ENCODE data around the gene UTP11.

Gene UTP11

DNA sequence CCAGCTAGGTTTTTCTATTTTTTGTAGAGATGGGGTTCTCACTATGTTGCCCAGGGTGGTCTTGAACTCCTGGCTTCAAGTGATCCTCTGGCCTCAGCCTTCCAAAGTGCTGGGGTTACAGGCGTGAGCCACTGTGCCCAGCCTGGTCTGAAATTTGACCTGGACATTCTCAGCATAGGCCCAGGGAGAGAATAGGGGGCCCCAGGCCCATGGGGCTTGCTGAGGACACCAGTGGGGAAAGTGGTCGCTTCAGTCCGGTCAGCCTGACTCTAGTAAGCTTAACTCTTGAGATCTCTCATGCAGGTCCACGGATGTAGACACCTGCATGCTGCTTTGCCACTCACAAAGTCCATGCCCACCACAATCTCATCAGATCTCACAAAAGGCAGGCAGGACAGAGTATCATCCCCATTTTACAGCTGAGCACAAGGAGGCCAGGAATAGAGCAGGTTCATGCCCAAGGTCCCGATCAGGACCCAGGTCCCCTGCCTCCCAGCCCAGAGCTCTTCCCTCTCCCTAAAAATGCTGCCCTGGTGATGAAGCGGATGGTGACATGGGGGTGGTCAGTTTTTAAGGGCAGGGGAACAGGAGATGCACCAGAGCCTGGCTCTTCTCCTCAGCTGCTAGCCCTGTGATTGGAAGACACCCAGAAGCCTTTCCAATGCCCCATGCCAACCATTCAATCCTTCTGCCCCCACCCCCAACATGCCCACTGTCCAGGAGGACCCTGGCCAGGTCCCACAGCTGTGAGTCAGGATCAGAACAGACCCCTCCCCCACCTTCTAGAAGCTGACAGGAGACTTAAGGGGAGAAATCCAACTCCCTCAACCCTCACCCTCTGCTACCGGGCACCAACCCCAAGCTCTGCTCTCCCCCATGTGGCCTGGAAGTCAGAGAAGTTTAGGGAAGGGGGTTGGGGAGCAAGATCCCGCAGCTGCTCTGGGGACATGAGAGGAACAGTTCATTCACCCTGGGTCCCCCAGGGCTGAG is 9.0 kb upstream of the UTP11 start:
- peaks cover 59% of the 10 kb centered on the region for H3K4me1 ChIP-seq (ENCODE audit: control insufficient read depth, insufficient read depth, low read length)
- no peaks in the 10 kb centered on the region for H3K9me3 ChIP-seq (ENCODE audit: control insufficient read depth, insufficient read depth, low read depth, low read length)
- H3K4me3 ChIP-seq (ENCODE audit: low read depth, low read length): peak overlapping the region; percentile 73
- peak overlapping the region; percentile 79 for H3K9ac ChIP-seq (ENCODE audit: low read length)
- no peak overlapping the region for H3K27ac ChIP-seq (ENCODE audit: low read depth, low read length)
- no peaks in the 10 kb centered on the region for H3K27me3 ChIP-seq (ENCODE audit: control insufficient read depth, insufficient read depth, low read length)
- peaks cover 7% of the 10 kb centered on the region for H3K36me3 ChIP-seq (ENCODE audit: control insufficient read depth, insufficient read depth, low read length)

- peak overlapping the region; percentile 79 for H3K9ac ChIP-seq (ENCODE audit: low read length)
- H3K4me1 ChIP-seq (ENCODE audit: control insufficient read depth, insufficient read depth, low read length): peaks cover 58% of the 10 kb centered on the region
These were observed 8.0 kb upstream of the UTP11 start for GRCh38 chr1:38004284-38005108.

DNA sequence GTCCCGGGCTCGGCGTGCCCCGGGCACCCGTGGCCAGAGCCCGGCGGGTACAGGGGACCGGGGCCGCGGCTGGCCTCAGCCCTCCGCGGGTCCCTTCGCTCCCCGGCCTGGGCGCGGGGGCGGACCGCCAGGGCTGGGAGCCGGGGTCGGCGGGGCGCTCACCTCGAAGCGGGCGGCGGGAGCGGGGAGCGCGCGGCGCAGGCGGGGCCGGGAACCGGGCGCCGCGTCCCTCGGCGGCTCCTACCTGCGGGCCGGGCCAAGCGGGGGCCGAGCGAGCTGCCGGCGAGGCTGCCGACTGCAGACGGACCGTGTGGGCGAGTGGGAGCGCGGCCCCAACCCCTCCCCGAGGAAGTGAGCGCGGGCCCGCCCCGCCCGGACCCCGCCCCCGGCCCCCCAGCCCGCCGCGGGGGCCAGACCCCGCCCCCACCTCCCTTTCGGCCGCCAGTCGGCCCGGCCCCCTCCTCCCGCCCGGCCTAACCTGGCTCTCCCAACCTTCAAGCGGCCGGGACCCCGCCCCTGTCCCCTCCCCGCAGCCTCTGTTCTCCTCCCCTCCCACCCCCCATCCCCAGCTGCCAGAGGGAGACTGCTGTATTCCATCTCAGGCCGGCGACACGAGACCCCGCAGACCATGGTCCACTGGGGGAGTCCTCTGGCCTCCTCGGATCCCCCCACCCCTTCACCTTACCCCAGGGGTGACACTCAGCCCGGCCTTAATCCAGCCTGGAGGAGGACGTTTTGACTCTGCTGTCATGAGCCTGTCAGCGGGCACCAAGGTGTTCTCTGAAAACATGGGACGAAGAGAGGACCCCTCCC is 7.1 kb upstream of the UTP11 start, which contains the start of gene FHL3:
Gene FHL3 (minus strand): TSS at position 320 of the 813 bp plus-strand sequence. CDS start 6,102 bp downstream, outside the sequence.
- no peaks in the 10 kb centered on the region for H3K36me3 ChIP-seq (ENCODE audit: control insufficient read depth, insufficient read depth, low read length)
- H3K9ac ChIP-seq (ENCODE audit: low read length): peak within 1 kb of the TSS; percentile 79
- peaks cover 49% of the 10 kb centered on the region for H3K4me1 ChIP-seq (ENCODE audit: control insufficient read depth, insufficient read depth, low read length)
- no peaks in the 10 kb centered on the region for H3K9me3 ChIP-seq (ENCODE audit: control insufficient read depth, insufficient read depth, low read depth, low read length)
- no peaks in the 10 kb centered on the region for H3K27me3 ChIP-seq (ENCODE audit: control insufficient read depth, insufficient read depth, low read length)
- no peak within 1 kb of the TSS for H3K27ac ChIP-seq (ENCODE audit: low read depth, low read length)
- H3K4me3 ChIP-seq (ENCODE audit: low read depth, low read length): peak within 1 kb of the TSS; percentile 73

More at GRCh38 chr1:38004284-38005108, 8.0 kb upstream of the UTP11 start:
- Histone ChIP-seq H3K27ac (ENCODE audit: low read depth, low read length) (no peak overlapping the region), H3K9me3 (ENCODE audit: control insufficient read depth, insufficient read depth, low read depth, low read length) (no peaks in the 10 kb centered on the region), H3K4me3 (ENCODE audit: low read depth, low read length) (peak overlapping the region; percentile 73), H3K36me3 (ENCODE audit: control insufficient read depth, insufficient read depth, low read length) (no peaks in the 10 kb centered on the region), H3K27me3 (ENCODE audit: control insufficient read depth, insufficient read depth, low read length) (no peaks in the 10 kb centered on the region)

- H3K4me3 ChIP-seq (ENCODE audit: low read depth, low read length): peak overlapping the region; percentile 60
- peak overlapping the region; percentile 62 for H3K9ac ChIP-seq (ENCODE audit: low read length)
- H3K9me3 ChIP-seq (ENCODE audit: control insufficient read depth, insufficient read depth, low read depth, low read length): no peaks in the 10 kb centered on the region
- H3K27me3 ChIP-seq (ENCODE audit: control insufficient read depth, insufficient read depth, low read length): no peaks in the 10 kb centered on the region
- peaks cover 41% of the 10 kb centered on the region for H3K4me1 ChIP-seq (ENCODE audit: control insufficient read depth, insufficient read depth, low read length)
- no peaks in the 10 kb centered on the region for H3K36me3 ChIP-seq (ENCODE audit: control insufficient read depth, insufficient read depth, low read length)
- H3K27ac ChIP-seq (ENCODE audit: low read depth, low read length): no peak overlapping the region
These were observed 6.3 kb upstream of the UTP11 start for GRCh38 chr1:38006008-38006828.

DNA sequence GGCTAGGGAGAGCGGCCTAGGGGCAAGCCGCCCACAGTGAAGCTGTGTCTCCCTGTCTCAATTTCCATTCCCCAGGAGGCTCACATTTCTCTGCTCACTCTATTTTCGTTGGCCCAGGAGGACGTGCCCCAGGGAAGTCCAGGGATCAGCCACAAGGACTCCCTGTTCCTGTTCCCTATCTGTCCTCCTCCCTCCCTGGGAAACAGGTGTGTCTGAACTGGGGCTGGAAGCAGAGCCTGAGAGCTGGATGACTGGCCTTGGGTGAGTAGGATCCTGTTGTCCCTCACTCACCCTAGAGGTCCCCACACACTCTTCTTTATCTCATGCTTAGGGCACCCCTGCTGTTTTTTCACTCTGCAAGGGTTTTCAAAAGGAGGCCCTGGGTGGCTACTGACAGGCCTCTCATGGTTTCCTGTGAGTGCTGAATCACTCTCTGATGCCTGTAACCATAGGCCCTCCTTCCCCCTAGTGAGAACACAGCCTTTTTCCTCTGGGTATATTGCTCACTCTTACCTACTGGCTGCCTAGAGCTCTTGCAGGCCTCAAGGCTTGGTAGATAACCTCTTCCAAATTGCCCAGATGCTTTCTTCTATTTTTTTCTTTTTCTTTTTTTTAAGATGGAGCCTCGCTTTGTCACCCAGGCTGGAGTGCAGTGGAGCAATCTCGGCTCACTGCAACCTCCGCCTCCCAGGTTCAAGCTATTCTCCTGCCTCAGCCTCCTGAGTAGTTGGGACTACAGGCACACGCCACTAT is 3.3 kb upstream of the UTP11 start:
- peak overlapping the region; percentile 62; the same call in 1 of the 2 replicates for H3K27ac ChIP-seq (ENCODE audit: low read depth, low read length)

DNA sequence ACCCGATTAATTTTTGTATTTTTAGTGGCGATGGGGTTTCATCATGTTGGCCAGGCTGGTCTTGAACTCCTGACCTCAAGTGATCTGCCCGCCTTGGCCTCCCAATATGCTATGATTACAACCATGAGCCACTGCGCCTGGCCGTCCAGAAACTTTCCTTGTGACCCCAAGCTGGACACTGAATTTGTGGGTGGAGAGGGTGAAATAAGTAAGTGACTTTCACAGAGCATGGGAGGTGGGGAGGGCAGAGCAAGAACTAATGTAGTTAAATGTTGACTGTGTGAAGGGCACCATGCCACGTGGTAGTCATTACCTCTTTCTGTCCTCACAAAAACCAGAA is 2.7 kb upstream of the UTP11 start:
- no peak overlapping the region for H3K9ac ChIP-seq (ENCODE audit: low read length)
- peaks cover 2% of the 10 kb centered on the region; the same call in 1 of the 2 replicates for H3K36me3 ChIP-seq (ENCODE audit: control insufficient read depth, insufficient read depth, low read length)
- H3K27me3 ChIP-seq (ENCODE audit: control insufficient read depth, insufficient read depth, low read length): no peaks in the 10 kb centered on the region
- no peak overlapping the region for H3K4me3 ChIP-seq (ENCODE audit: low read depth, low read length)
- H3K27ac ChIP-seq (ENCODE audit: low read depth, low read length): no peak overlapping the region
- H3K9me3 ChIP-seq (ENCODE audit: control insufficient read depth, insufficient read depth, low read depth, low read length): no peaks in the 10 kb centered on the region
- H3K4me1 ChIP-seq (ENCODE audit: control insufficient read depth, insufficient read depth, low read length): peaks cover 19% of the 10 kb centered on the region

More for the DNA sequence above, 3.3 kb upstream of the UTP11 start:
- Histone ChIP-seq H3K27me3 (ENCODE audit: control insufficient read depth, insufficient read depth, low read length) (no peaks in the 10 kb centered on the region), H3K4me3 (ENCODE audit: low read depth, low read length) (no peak overlapping the region), H3K4me1 (ENCODE audit: control insufficient read depth, insufficient read depth, low read length) (peaks cover 23% of the 10 kb centered on the region), H3K36me3 (ENCODE audit: control insufficient read depth, insufficient read depth, low read length) (0 out of 2 replicates have a peak, but pooled peaks cover under 1% of the 10 kb centered on the region), H3K9me3 (ENCODE audit: control insufficient read depth, insufficient read depth, low read depth, low read length) (no peaks in the 10 kb centered on the region), H3K9ac (ENCODE audit: low read length) (peak overlapping the region; percentile 28)

DNA sequence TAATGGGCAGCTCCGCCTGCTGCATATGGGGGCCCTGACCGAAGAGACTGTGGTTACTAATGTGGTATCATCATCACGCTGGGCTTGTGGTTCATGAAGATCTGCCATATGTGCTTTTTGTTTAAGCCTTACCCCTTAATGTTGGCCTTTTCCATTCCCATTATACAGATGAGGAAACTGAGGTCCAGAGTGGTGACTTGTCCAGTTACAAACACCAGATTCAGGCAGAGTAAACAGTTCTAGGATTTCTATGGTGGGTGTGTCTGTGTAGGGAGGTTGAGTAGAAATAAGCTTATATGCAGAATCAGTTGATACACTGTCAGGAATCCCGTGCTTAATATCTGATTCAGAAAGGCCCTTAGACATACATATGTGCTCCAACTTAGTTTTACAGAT is 691 bp downstream of the UTP11 start:
- Histone ChIP-seq H3K9me3 (ENCODE audit: control insufficient read depth, insufficient read depth, low read depth, low read length) (no peaks in the 10 kb centered on the region), H3K27me3 (ENCODE audit: control insufficient read depth, insufficient read depth, low read length) (no peaks in the 10 kb centered on the region), H3K4me3 (ENCODE audit: low read depth, low read length) (peak overlapping the region; percentile 83), H3K4me1 (ENCODE audit: control insufficient read depth, insufficient read depth, low read length) (peaks cover 9% of the 10 kb centered on the region), H3K27ac (ENCODE audit: low read depth, low read length) (no peak overlapping the region), H3K36me3 (ENCODE audit: control insufficient read depth, insufficient read depth, low read length) (peaks cover 36% of the 10 kb centered on the region), H3K9ac (ENCODE audit: low read length) (peak overlapping the region; percentile 90)

GRCh38 chr1:38014171-38014570 is 1.6 kb downstream of the UTP11 start:
- H3K9me3 ChIP-seq (ENCODE audit: control insufficient read depth, insufficient read depth, low read depth, low read length): no peaks in the 10 kb centered on the region
- H3K4me1 ChIP-seq (ENCODE audit: control insufficient read depth, insufficient read depth, low read length): peaks cover 3% of the 10 kb centered on the region
- H3K27me3 ChIP-seq (ENCODE audit: control insufficient read depth, insufficient read depth, low read length): no peaks in the 10 kb centered on the region
- H3K9ac ChIP-seq (ENCODE audit: low read length): no peak overlapping the region
- H3K36me3 ChIP-seq (ENCODE audit: control insufficient read depth, insufficient read depth, low read length): peaks cover 46% of the 10 kb centered on the region
- H3K27ac ChIP-seq (ENCODE audit: low read depth, low read length): no peak overlapping the region
- no peak overlapping the region for H3K4me3 ChIP-seq (ENCODE audit: low read depth, low read length)

DNA sequence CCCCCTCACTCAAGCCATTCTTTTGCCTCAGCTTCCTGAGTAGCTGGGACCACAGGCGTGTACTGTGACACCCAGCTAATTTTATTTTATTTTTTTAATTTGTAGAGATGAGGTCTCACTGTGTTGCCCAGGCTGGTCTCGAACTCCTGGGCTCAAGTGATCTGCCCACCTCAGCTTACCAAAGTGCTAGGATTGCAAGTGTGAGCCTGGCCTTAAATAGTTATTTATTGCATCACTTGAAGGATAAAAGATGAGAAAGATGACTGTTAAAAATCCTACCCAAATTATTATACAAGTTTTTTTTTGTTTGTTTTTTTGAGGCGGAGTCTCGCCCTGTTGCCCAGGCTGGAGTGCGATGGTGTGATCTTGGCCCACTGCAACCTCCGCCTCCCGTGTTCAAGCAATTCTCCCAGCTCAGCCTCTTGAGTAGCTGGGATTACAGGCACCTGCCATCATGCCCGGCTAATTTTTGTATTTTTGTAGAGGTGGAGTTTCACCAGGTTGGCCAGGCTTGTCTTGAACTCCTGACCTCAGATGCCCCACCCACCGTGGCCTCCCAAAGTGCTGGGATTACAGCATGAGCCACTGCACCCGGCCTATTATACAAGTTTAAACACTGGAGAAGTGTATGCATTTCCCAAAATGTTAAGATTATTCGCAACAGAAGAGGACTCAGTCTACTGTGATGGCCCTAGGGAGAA is 2.3 kb downstream of the UTP11 start:
- H3K36me3 ChIP-seq (ENCODE audit: control insufficient read depth, insufficient read depth, low read length): peaks cover 52% of the 10 kb centered on the region
- H3K4me1 ChIP-seq (ENCODE audit: control insufficient read depth, insufficient read depth, low read length): no peaks in the 10 kb centered on the region; the same call in 1 of the 2 replicates
- H3K27ac ChIP-seq (ENCODE audit: low read depth, low read length): no peak overlapping the region
- no peak overlapping the region for H3K4me3 ChIP-seq (ENCODE audit: low read depth, low read length)
- H3K9ac ChIP-seq (ENCODE audit: low read length): no peak overlapping the region
- no peaks in the 10 kb centered on the region for H3K27me3 ChIP-seq (ENCODE audit: control insufficient read depth, insufficient read depth, low read length)
- no peaks in the 10 kb centered on the region for H3K9me3 ChIP-seq (ENCODE audit: control insufficient read depth, insufficient read depth, low read depth, low read length)
